Measurements from ENCODE around the gene HMCES. TPM values are rescaled to one million over a fixed set of nuclear protein-coding genes. Genes with fewer than 3 reads are reported as not detected.
A peak's percentile ranks its signal among the peaks of the same experiment; 100 is the strongest.

Gene HMCES
- total and polyA plus RNA-seq, 2 experiments from 2014 or later, result 20.1 to 34.3 TPM

DNA sequence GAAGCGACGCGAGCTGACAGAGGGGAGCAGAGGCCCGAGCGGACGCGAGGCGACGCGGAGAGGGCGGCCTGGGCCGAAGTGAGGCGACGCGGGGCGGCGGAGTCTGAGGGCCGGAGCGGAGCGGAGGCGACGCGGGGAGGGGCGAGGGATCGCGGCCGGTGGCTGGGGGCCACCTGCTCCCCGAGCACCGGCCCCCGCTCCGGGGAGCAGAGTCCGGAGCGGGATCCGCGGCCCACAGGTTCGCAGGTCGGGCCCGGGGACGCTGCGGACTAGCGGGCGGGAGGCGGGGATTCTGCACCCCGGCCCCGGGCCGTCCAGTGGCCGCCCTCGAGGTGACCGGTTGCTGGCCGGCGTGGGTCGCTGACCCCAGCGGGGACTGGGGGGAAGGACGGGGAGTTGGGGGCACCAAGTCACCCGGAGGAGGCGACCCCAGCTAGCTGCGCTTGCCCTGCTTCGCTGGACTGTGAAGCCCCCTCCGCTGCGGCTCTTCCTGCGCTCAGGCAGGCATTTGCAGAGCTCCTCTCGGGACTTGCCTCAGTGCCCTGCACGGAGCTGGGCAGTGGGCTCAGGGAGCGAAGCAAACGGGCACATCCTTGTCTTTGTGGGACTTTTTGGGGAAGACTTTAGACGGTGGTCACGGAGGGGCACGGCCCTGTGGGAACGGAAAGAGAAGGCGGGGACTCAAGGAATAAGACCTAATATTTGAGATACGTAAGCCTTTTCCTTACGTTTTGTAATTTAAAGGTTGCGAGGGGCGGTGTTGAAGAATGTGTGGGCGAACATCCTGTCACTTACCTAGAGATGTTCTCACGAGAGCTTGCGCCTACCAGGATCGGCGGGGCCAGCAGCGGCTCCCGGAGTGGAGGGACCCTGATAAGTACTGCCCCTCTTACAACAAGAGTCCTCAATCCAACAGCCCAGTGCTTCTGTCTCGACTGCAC is 566 bp downstream of the HMCES start:
- peak overlapping the region; percentile 87 for H3K4me3 ChIP-seq
- H4K20me1 ChIP-seq (ENCODE audit: insufficient read depth, poor library complexity, severe bottlenecking), result peaks cover 3% of the 10 kb centered on the region
- peak overlapping the region; percentile 85 for H3K4me2 ChIP-seq
- H3K27me3 ChIP-seq, result no peaks in the 10 kb centered on the region
- peak; percentile 71 for DNase-seq (ENCODE audit: low spot score)
- peak overlapping the region; percentile 91 for H3K27ac ChIP-seq
- H3K36me3 ChIP-seq (replicated peaks; ENCODE audit: insufficient read depth, low read depth), result no peaks in the 10 kb centered on the region
- WGBS (ENCODE audit: low lambda C conversion rate, missing lambda C conversion rate), result 1% methylated on average over 37 of the region's 82 CpGs
- H3K9me3 ChIP-seq (ENCODE audit: low read depth), result no peaks in the 10 kb centered on the region
- H3K79me2 ChIP-seq, result peaks cover 28% of the 10 kb centered on the region
- peak overlapping the region; percentile 72 for H2AFZ ChIP-seq
- no peaks in the 10 kb centered on the region for H3K9me2 ChIP-seq (replicated peaks; ENCODE audit: insufficient read depth)
- peaks cover 15% of the 10 kb centered on the region for H3K4me1 ChIP-seq (ENCODE audit: insufficient read depth)
- TF ChIP-seq EZH2phosphoT487 (IDR thresholded peaks at IDR 0.05; ENCODE audit: low read depth, severe bottlenecking, unreplicated experiment) (no peak), EZH2 (IDR thresholded peaks at IDR 0.05; ENCODE audit: borderline replicate concordance) (no peak)
- TF ChIP-seq, protein P1, sequence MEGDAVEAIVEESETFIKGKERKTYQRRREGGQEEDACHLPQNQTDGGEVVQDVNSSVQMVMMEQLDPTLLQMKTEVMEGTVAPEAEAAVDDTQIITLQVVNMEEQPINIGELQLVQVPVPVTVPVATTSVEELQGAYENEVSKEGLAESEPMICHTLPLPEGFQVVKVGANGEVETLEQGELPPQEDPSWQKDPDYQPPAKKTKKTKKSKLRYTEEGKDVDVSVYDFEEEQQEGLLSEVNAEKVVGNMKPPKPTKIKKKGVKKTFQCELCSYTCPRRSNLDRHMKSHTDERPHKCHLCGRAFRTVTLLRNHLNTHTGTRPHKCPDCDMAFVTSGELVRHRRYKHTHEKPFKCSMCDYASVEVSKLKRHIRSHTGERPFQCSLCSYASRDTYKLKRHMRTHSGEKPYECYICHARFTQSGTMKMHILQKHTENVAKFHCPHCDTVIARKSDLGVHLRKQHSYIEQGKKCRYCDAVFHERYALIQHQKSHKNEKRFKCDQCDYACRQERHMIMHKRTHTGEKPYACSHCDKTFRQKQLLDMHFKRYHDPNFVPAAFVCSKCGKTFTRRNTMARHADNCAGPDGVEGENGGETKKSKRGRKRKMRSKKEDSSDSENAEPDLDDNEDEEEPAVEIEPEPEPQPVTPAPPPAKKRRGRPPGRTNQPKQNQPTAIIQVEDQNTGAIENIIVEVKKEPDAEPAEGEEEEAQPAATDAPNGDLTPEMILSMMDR (IDR thresholded peaks at IDR 0.05; ENCODE audit: poor library complexity), result no peak

DNA sequence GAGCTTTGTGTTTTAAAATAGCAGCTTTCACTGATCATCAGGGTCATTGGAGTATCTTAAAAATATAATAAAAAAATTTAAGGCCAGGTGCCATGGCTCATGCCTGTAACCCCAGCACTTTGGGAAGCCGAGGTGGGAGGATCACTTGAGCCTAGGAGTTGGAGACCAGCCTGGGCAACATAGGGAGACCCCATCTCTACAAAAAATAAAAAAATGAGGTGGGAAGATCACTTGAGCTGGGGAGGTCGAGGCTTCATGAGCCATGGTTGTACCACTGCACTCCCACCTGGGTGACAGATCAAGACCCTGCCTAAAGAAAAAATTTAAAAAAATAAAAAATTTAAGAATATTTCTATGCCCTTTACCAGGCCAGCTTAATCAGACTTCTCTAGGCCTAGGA is 1.5 kb downstream of the HMCES start:
- WGBS (ENCODE audit: low lambda C conversion rate, missing lambda C conversion rate), result 93% methylated on average over 2 of the region's 2 CpGs
- Histone ChIP-seq H3K9me3 (ENCODE audit: low read depth) (no peaks in the 10 kb centered on the region), H4K20me1 (ENCODE audit: insufficient read depth, poor library complexity, severe bottlenecking) (peaks cover 3% of the 10 kb centered on the region), H3K79me2 (peaks cover 28% of the 10 kb centered on the region), H3K9me2 (replicated peaks; ENCODE audit: insufficient read depth) (no peaks in the 10 kb centered on the region), H2AFZ (no peak overlapping the region), H3K4me1 (ENCODE audit: insufficient read depth) (peaks cover 15% of the 10 kb centered on the region), H3K27ac (peak overlapping the region; percentile 91), H3K4me3 (peak overlapping the region; percentile 87), H3K4me2 (peak overlapping the region; percentile 85), H3K27me3 (no peaks in the 10 kb centered on the region), H3K36me3 (replicated peaks; ENCODE audit: insufficient read depth, low read depth) (no peaks in the 10 kb centered on the region)
- no peak for DNase-seq (ENCODE audit: low spot score)
- no peak for TF ChIP-seq EZH2 (IDR thresholded peaks at IDR 0.05; ENCODE audit: borderline replicate concordance)
- TF ChIP-seq, protein P1 (IDR thresholded peaks at IDR 0.05; ENCODE audit: poor library complexity), result no peak
- TF ChIP-seq EZH2phosphoT487 (IDR thresholded peaks at IDR 0.05; ENCODE audit: low read depth, severe bottlenecking, unreplicated experiment), result no peak

DNA sequence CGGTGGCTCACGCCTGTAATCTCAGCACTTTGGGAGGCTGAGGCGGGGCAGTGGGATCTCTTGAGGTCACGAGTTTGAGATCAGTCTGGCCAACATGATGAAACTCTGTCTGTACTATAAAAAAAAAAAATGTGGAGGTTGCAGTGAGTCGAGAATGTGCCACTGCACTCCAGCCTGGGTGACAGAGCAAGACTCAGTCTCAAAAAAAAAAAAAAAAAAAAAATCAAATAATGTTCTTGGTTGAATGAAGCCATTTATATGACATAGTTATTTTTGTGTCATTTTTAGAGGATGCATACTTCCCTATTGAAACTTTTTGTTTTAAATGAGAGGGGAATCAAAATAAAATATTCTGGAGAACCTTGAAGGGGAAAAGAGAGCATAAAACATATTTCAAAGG is 3.1 kb downstream of the HMCES start:
- Histone ChIP-seq H3K4me2 (no peak overlapping the region), H3K79me2 (peaks cover 33% of the 10 kb centered on the region), H3K36me3 (replicated peaks; ENCODE audit: insufficient read depth, low read depth) (no peaks in the 10 kb centered on the region), H3K9me3 (ENCODE audit: low read depth) (no peaks in the 10 kb centered on the region), H3K4me3 (no peak overlapping the region), H4K20me1 (ENCODE audit: insufficient read depth, poor library complexity, severe bottlenecking) (peaks cover 3% of the 10 kb centered on the region), H3K27ac (no peak overlapping the region), H2AFZ (no peak overlapping the region), H3K9me2 (replicated peaks; ENCODE audit: insufficient read depth) (no peaks in the 10 kb centered on the region), H3K27me3 (no peaks in the 10 kb centered on the region), H3K4me1 (ENCODE audit: insufficient read depth) (peaks cover 15% of the 10 kb centered on the region)
- 90% methylated on average over 5 of the region's 5 CpGs for WGBS (ENCODE audit: low lambda C conversion rate, missing lambda C conversion rate)
- TF ChIP-seq, protein P1 (IDR thresholded peaks at IDR 0.05; ENCODE audit: poor library complexity), result no peak
- no peak for TF ChIP-seq EZH2 (IDR thresholded peaks at IDR 0.05; ENCODE audit: borderline replicate concordance)
- TF ChIP-seq EZH2phosphoT487 (IDR thresholded peaks at IDR 0.05; ENCODE audit: low read depth, severe bottlenecking, unreplicated experiment), result no peak
- DNase-seq (ENCODE audit: low spot score), result no peak

Measured in hepatocyte (in vitro differentiated cells).